Muscle of back (tissue), 11 donors: ENCODE data around the gene SRRM5. TPM values are rescaled to one million over a fixed set of nuclear protein-coding genes. Genes with fewer than 3 reads are reported as not detected.
A peak's percentile ranks its signal among the peaks of the same experiment; 100 is the strongest.
"Not testable (repeated sequence)": the region's sequence is repeated elsewhere in the genome, so short reads cannot be mapped to it uniquely, and the experiment has no call there.

Experiments used
- DNase-seq, 3 donors: peaks; one replicate each; pipeline versions ENCODE4 v3.0.0 to v3.0.0-alpha.2; 2013
- polyA plus RNA-seq, 10 donors: library from polyadenylated mRNA; unstranded; fragments of 120-200 nt; gene quantifications; one replicate each; pipeline ENCODE4 v1.2.1, GENCODE V29; 2013; ENCODE audit not compliant: insufficient read length in 10 of 10

Gene SRRM5
- polyA plus RNA-seq, 10 donors = 0.13 to 0.75 (median 0.36) TPM

GRCh38 chr19:43638214-43638994 lies 26.5 kb downstream of the SRRM5 start:
- DNase-seq = no peak

GRCh38 chr19:43638995-43639518 lies 27.2 kb downstream of the SRRM5 start:
- no peak for DNase-seq

- DNase-seq = peak in 1 of 3 donors; percentile 39
These were observed 27.9 kb downstream of the SRRM5 start, which contains the start of gene CADM4 for GRCh38 chr19:43639519-43640423. Gene CADM4, minus strand, starts transcription at chr19:43639850. Its CDS starts 60 bp downstream, at chr19:43639790.

- no peak for DNase-seq
These were observed 28.5 kb downstream of the SRRM5 start for GRCh38 chr19:43640424-43640757.

- DNase-seq = no peak
These were observed 29.4 kb downstream of the SRRM5 start for GRCh38 chr19:43641333-43641732.

GRCh38 chr19:43642531-43642930 lies 30.6 kb downstream of the SRRM5 start:
- DNase-seq = no peak

GRCh38 chr19:43643326-43643725 lies 31.4 kb downstream of the SRRM5 start:
- DNase-seq = no peak

GRCh38 chr19:43644181-43644580 lies 32.3 kb downstream of the SRRM5 start:
- DNase-seq = no peak

GRCh38 chr19:43648633-43649032 lies 36.7 kb downstream of the SRRM5 start:
- no peak for DNase-seq

GRCh38 chr19:43649514-43649913 lies 37.6 kb downstream of the SRRM5 start:
- DNase-seq = no peak

- DNase-seq = not testable (repeated sequence)
These were observed 38.4 kb downstream of the SRRM5 start for GRCh38 chr19:43650276-43650675.

- DNase-seq = peak; percentile 37 to 73 (median 53)
These were observed 40.1 kb downstream of the SRRM5 start for GRCh38 chr19:43651758-43652545.

GRCh38 chr19:43652546-43652874 lies 40.6 kb downstream of the SRRM5 start:
- no peak for DNase-seq

GRCh38 chr19:43656436-43656835 lies 44.5 kb downstream of the SRRM5 start:
- DNase-seq = no peak

- DNase-seq = no peak
These were observed 46.1 kb downstream of the SRRM5 start for GRCh38 chr19:43658001-43658400.

GRCh38 chr19:43658494-43658893 lies 46.6 kb downstream of the SRRM5 start:
- DNase-seq = no peak

GRCh38 chr19:43660301-43660970 lies 48.5 kb downstream of the SRRM5 start:
- no peak for DNase-seq

GRCh38 chr19:43660971-43661360 lies 49.1 kb downstream of the SRRM5 start:
- peak in 2 of 3 donors; percentile 57 to 72 for DNase-seq

- DNase-seq = no peak
These were observed 50.6 kb downstream of the SRRM5 start for GRCh38 chr19:43662487-43662886.

- no peak for DNase-seq
These were observed 52.1 kb downstream of the SRRM5 start for GRCh38 chr19:43664018-43664417.
